Liver (tissue), 9 donors: ENCODE measurements around the gene OPN4. TPM values are rescaled to one million over a fixed set of nuclear protein-coding genes. Genes with fewer than 3 reads are reported as not detected.
"Not testable (repeated sequence)": the region's sequence is repeated elsewhere in the genome, so short reads cannot be mapped to it uniquely, and the experiment has no call there.

Experiments used
- DNase-seq: peaks from one replicate; pipeline ENCODE4 v3.0.0-alpha.2; 2017; ENCODE audit warnings: low spot score
- H3K27ac ChIP-seq, 2 donors: one replicate each; pipeline ENCODE4 v1.7.0; 2013; ENCODE audit warnings: inconsistent platforms in 2 of 2, low read length in 2 of 2, control low read depth in 1 of 2, low read depth in 1 of 2, mild to moderate bottlenecking in 1 of 2
- H3K27me3 ChIP-seq, 4 donors: one replicate each; pipeline versions ENCODE4 v1.6.1 to v1.7.0; 2013; ENCODE audit warnings: low read length in 3 of 4, inconsistent platforms in 1 of 4, mild to moderate bottlenecking in 1 of 4, moderate library complexity in 1 of 4; ENCODE audit not compliant: control insufficient read depth in 4 of 4, insufficient read depth in 4 of 4
- H3K36me3 ChIP-seq, 4 donors: one replicate each; pipeline versions ENCODE4 v1.6.1 to v1.7.0; 2013; ENCODE audit warnings: low read length in 3 of 4, mild to moderate bottlenecking in 3 of 4, low read depth in 1 of 4, moderate library complexity in 1 of 4; ENCODE audit not compliant: control insufficient read depth in 4 of 4, insufficient read depth in 3 of 4
- H3K4me1 ChIP-seq, 4 donors: one replicate each; pipeline versions ENCODE4 v1.6.1 to v1.7.0; 2013; ENCODE audit warnings: low read length in 3 of 4, mild to moderate bottlenecking in 3 of 4, moderate library complexity in 1 of 4; ENCODE audit not compliant: control insufficient read depth in 4 of 4, insufficient read depth in 4 of 4
- H3K4me3 ChIP-seq, 3 donors: one replicate each; pipeline versions ENCODE4 v1.6.1 to v1.7.0; 2013; ENCODE audit warnings: low read length in 3 of 3, control low read depth in 1 of 3, low read depth in 1 of 3, mild to moderate bottlenecking in 1 of 3
- H3K9ac ChIP-seq, 2 donors: one replicate each; pipeline ENCODE4 v1.7.0; 2013; ENCODE audit warnings: low read length in 2 of 2, mild to moderate bottlenecking in 2 of 2, moderate library complexity in 2 of 2, control low read depth in 1 of 2, low read depth in 1 of 2
- H3K9me3 ChIP-seq, 4 donors: one replicate each; pipeline versions ENCODE4 v1.6.1 to v1.7.0; 2013; ENCODE audit warnings: low read length in 3 of 4; ENCODE audit not compliant: control insufficient read depth in 4 of 4
- ATF3 ChIP-seq: IDR thresholded peaks from 2 replicates; pipeline ENCODE4 v1.6.1; 2016; ENCODE audit warnings: antibody characterized with exemption
- CTCF ChIP-seq: fragments of 150-350 bp; IDR thresholded peaks from 2 replicates; pipeline ENCODE4 v1.5.1; 2017; ENCODE audit warnings: improper control_type of control experiment, low read depth, low read length; ENCODE audit not compliant: missing input control
- EGR1 ChIP-seq, 2 donors: IDR thresholded peaks; 2 replicates each; pipeline ENCODE4 v1.6.1; 2016 to 2018; ENCODE audit warnings: antibody characterized with exemption in 2 of 2, low read depth in 2 of 2
- FOXA1 ChIP-seq: IDR thresholded peaks from 2 replicates; pipeline ENCODE4 v1.6.1; 2016; ENCODE audit warnings: antibody characterized with exemption
- FOXA2 ChIP-seq: IDR thresholded peaks from 2 replicates; pipeline ENCODE4 v1.6.1; 2016; ENCODE audit warnings: antibody characterized with exemption
- GABPA ChIP-seq, 2 donors: IDR thresholded peaks in 1 of 2; conservative IDR thresholded peaks in 1 of 2; 2 replicates each; pipeline ENCODE4 v1.6.1; 2016; ENCODE audit warnings: antibody characterized with exemption in 2 of 2, mild to moderate bottlenecking in 1 of 2, moderate library complexity in 1 of 2
- HNF4A ChIP-seq, 2 donors: conservative IDR thresholded peaks; 2 replicates each; pipeline ENCODE4 v1.6.1; 2016; ENCODE audit warnings: antibody characterized with exemption in 2 of 2, mild to moderate bottlenecking in 2 of 2
- HNF4G ChIP-seq: IDR thresholded peaks from 2 replicates; pipeline ENCODE4 v1.6.1; 2016; ENCODE audit warnings: antibody characterized with exemption
- JUND ChIP-seq, 2 donors: IDR thresholded peaks; 2 replicates each; pipeline ENCODE4 v1.6.1; 2016; ENCODE audit warnings: antibody characterized with exemption in 2 of 2
- MAX ChIP-seq: IDR thresholded peaks from 2 replicates; pipeline ENCODE4 v1.6.1; 2016; ENCODE audit warnings: antibody characterized with exemption
- NR2F2 ChIP-seq: IDR thresholded peaks from 2 replicates; pipeline ENCODE4 v1.6.1; 2016; ENCODE audit warnings: antibody characterized with exemption
- RAD21 ChIP-seq, 2 donors: IDR thresholded peaks; 2 replicates each; pipeline ENCODE4 v1.6.1; 2016; ENCODE audit warnings: antibody characterized with exemption in 2 of 2, mild to moderate bottlenecking in 2 of 2
- REST ChIP-seq: IDR thresholded peaks from 2 replicates; pipeline ENCODE4 v1.6.1; 2016; ENCODE audit warnings: antibody characterized with exemption, mild to moderate bottlenecking
- RXRA ChIP-seq, 2 donors: IDR thresholded peaks; 2 replicates each; pipeline ENCODE4 v1.6.1; 2017 to 2018; ENCODE audit warnings: antibody characterized with exemption in 2 of 2, mild to moderate bottlenecking in 1 of 2
- SP1 ChIP-seq: IDR thresholded peaks from 2 replicates; pipeline ENCODE4 v1.6.1; 2018; ENCODE audit warnings: antibody characterized with exemption, mild to moderate bottlenecking
- TAF1 ChIP-seq: conservative IDR thresholded peaks from 2 replicates; pipeline ENCODE4 v1.6.1; 2016; ENCODE audit warnings: antibody characterized with exemption, mild to moderate bottlenecking
- YY1 ChIP-seq: IDR thresholded peaks from 2 replicates; pipeline ENCODE4 v1.6.1; 2016; ENCODE audit warnings: antibody characterized with exemption, mild to moderate bottlenecking
- ZBTB33 ChIP-seq: IDR thresholded peaks from 2 replicates; pipeline ENCODE4 v1.6.1; 2016; ENCODE audit warnings: antibody characterized with exemption
- WGBS: extraction: QIAGEN DNeasy Blood & Tissue Kit; methylation state at CpG from one replicate; pipeline ENCODE4 v1.1.7; 2013; 5-methylcytosine and 5-hydroxymethylcytosine counted together
- polyA plus RNA-seq, 2 donors: library from polyadenylated mRNA; stranded (reverse) in 1 of 2; unstranded in 1 of 2; fragments of 200-250 nt in 1 of 2; fragments of >200 nt in 1 of 2; fragmentation: Nextera tagmentation in 1 of 2; extraction: Ambion mirVana in 1 of 2; gene quantifications; one replicate each; pipeline versions ENCODE4 v1.2.1 to v1.2.3, GENCODE V29; 2013 to 2015
- total RNA-seq, 2 donors: library from RNA; depleted of rRNA; stranded (reverse); fragments of >200 nt; gene quantifications; one replicate each; pipeline ENCODE4 v1.2.3, GENCODE V29; 2014
- donor health status: healthy.
- donor health status: healthy.
- donor health status: healthy.
- donor health status: healthy.
- donor health status: healthy.

The OPN4 gene
- total and polyA plus RNA-seq, 4 donors, result not detected

GRCh38 chr10:86614853-86615252 is 39.5 kb upstream of the OPN4 start:
- Histone ChIP-seq H3K4me3 (no peak overlapping the region), H3K27ac (no peak overlapping the region), H3K9ac (no peak overlapping the region), H3K4me1 (no peaks in the 10 kb centered on the region), H3K27me3 (no peaks in the 10 kb centered on the region), H3K9me3 (no peaks in the 10 kb centered on the region), H3K36me3 (no peaks in the 10 kb centered on the region)
- 85% methylated on average over 4 of the region's 4 CpGs for WGBS
- no peak for DNase-seq
- TF ChIP-seq ZBTB33, result no peak
- no peak for TF ChIP-seq RAD21 (IDR thresholded peaks at IDR 0.05)
- TF ChIP-seq TAF1, result no peak
- TF ChIP-seq MAX, result no peak
- TF ChIP-seq HNF4A (conservative IDR thresholded peaks at IDR 0.05), result no peak
- TF ChIP-seq YY1, result no peak
- no peak for TF ChIP-seq FOXA2
- no peak for TF ChIP-seq JUND (IDR thresholded peaks at IDR 0.05)
- no peak for TF ChIP-seq REST
- no peak for TF ChIP-seq NR2F2
- TF ChIP-seq GABPA (IDR thresholded peaks at IDR 0.05 in 1 of 2, conservative IDR thresholded peaks at IDR 0.05 in 1 of 2), result no peak
- no peak for TF ChIP-seq FOXA1
- no peak for TF ChIP-seq EGR1 (IDR thresholded peaks at IDR 0.05; ENCODE audit: low read depth in 2 of 2)
- no peak for TF ChIP-seq CTCF
- no peak for TF ChIP-seq SP1
- TF ChIP-seq HNF4G, result no peak
- no peak for TF ChIP-seq ATF3
- no peak for TF ChIP-seq RXRA (IDR thresholded peaks at IDR 0.05)

GRCh38 chr10:86617278-86617677 is 37.1 kb upstream of the OPN4 start:
- H3K4me3 ChIP-seq, H3K9me3 ChIP-seq, H3K27ac ChIP-seq, DNase-seq, H3K36me3 ChIP-seq, H3K27me3 ChIP-seq, H3K4me1 ChIP-seq, H3K9ac ChIP-seq: not testable (repeated sequence)
- WGBS, result 85% methylated on average over 2 of the region's 2 CpGs
